Panc1 (cell line): Measurements from ENCODE around the gene ARHGAP6. TPM values are rescaled to one million over a fixed set of nuclear protein-coding genes. Genes with fewer than 3 reads are reported as not detected.

Source experiments
- ATAC-seq: fragments of 200-7000 bp; cut with Tn5 transposase; 2 replicates; pipeline ENCODE4 v1.9.1; 2020; ENCODE audit warnings: mild to moderate bottlenecking, moderate library complexity
- BruUV-seq: library from RNA; stranded (reverse); fragments of 400-500 nt; replicated peaks from 2 replicates; lab custom pipeline; 2021; lab: Mats Ljungman, UMichigan
- CTCF ChIA-PET: fragments of 300-600 bp; sonication (Branson Sonifier 250); formaldehyde crosslinking; loops from one replicate; lab custom pipeline; 2022; ENCODE audit warnings: antibody characterized with exemption; lab: Charles Lee
- POLR2A ChIA-PET: fragments of 300-600 bp; sonication (Branson Sonifier 250); formaldehyde crosslinking; loops from one replicate; lab custom pipeline; 2022; ENCODE audit warnings: antibody characterized with exemption; lab: Charles Lee
- DNase-seq: peaks from one replicate; pipeline ENCODE4 v3.0.0-alpha.2; 2010; ENCODE audit warnings: low read depth, low spot score
- H3K27ac ChIP-seq: 2 replicates; pipeline ENCODE4 v1.5.1; 2011; ENCODE audit warnings: mild to moderate bottlenecking, low read length, inconsistent platforms
- H3K27me3 ChIP-seq: fragments of 200-500 bp; sonication (Bioruptor generic); 2 replicates; pipeline ENCODE4 v1.6.0; 2014; ENCODE audit warnings: low read length, inconsistent platforms; ENCODE audit not compliant: control insufficient read depth, insufficient read depth
- H3K36me3 ChIP-seq: fragments of 200-500 bp; sonication (Bioruptor generic); 2 replicates; pipeline ENCODE4 v1.5.1; 2014; ENCODE audit warnings: inconsistent platforms, mild to moderate bottlenecking, low read length, moderate library complexity; ENCODE audit not compliant: control insufficient read depth, insufficient read depth
- H3K4me1 ChIP-seq: 2 replicates; pipeline ENCODE4 v1.5.1; 2011; ENCODE audit warnings: inconsistent platforms, mild to moderate bottlenecking, low read length, moderate library complexity; ENCODE audit not compliant: control insufficient read depth, insufficient read depth
- H3K4me3 ChIP-seq, 2 experiments: 2 replicates each; pipeline ENCODE4 v1.5.1; 2011 to 2012; ENCODE audit warnings: low read depth in 2 of 2, low read length in 2 of 2, mild to moderate bottlenecking in 2 of 2, inconsistent platforms in 1 of 2, moderate library complexity in 1 of 2
- H3K9me3 ChIP-seq: fragments of 200-500 bp; sonication (Bioruptor generic); 2 replicates; pipeline ENCODE4 v1.5.1; 2014; ENCODE audit warnings: low read depth, mild to moderate bottlenecking, inconsistent platforms, low read length, moderate library complexity; ENCODE audit not compliant: control insufficient read depth, insufficient read depth
- POLR2AphosphoS5 ChIP-seq: IDR thresholded peaks from 2 replicates; pipeline ENCODE4 v1.6.1; 2012; ENCODE audit warnings: mild to moderate bottlenecking, low read depth, low read length, moderate library complexity
- SIN3A ChIP-seq: IDR thresholded peaks from 2 replicates; pipeline ENCODE4 v1.6.1; 2012; ENCODE audit warnings: low read depth, mild to moderate bottlenecking, low read length, moderate library complexity, borderline replicate concordance; ENCODE audit not compliant: insufficient read depth
- TCF7L2 ChIP-seq: IDR thresholded peaks from 2 replicates; pipeline ENCODE4 v1.6.1; 2011; ENCODE audit warnings: mild to moderate bottlenecking, low read depth, low read length, inconsistent platforms
- in situ Hi-C: cut with HindIII; loops from 2 replicates; pipeline ENCODE4 v1.10.0; 2016; ENCODE audit warnings: low sequenced_read_pairs, low pct_unique_long_range_greater_than_20kb
- intact Hi-C: fragments of 100-400 bp; cut with micrococcal nuclease; formaldehyde crosslinking; loops from one replicate; pipeline ENCODE4 v1.10.0; 2022; ENCODE audit not compliant: unreplicated experiment
- total RNA-seq: library from RNA; stranded (reverse); gene quantifications from one replicate; pipeline ENCODE4 v1.2.1, GENCODE V29; 2021; ENCODE audit not compliant: unreplicated experiment
- TF ChIP-seq, protein P1 (sequence below), 2 experiments: IDR thresholded peaks; 2 replicates each; pipeline ENCODE4 v1.6.1; 2011 to 2012; ENCODE audit warnings: low read depth in 2 of 2, control low read depth in 1 of 2, low read length in 1 of 2, mild to moderate bottlenecking in 1 of 2, moderate library complexity in 1 of 2; ENCODE audit not compliant: insufficient read depth in 1 of 2
- TF ChIP-seq, protein P2 (sequence below): fragments of 450-650 bp; IDR thresholded peaks from 2 replicates; pipeline ENCODE4 v1.5.1; 2017; ENCODE audit warnings: mild to moderate bottlenecking

The ARHGAP6 gene
- total RNA-seq, 1 experiment from 2014 or later = 0.13 TPM

DNA sequence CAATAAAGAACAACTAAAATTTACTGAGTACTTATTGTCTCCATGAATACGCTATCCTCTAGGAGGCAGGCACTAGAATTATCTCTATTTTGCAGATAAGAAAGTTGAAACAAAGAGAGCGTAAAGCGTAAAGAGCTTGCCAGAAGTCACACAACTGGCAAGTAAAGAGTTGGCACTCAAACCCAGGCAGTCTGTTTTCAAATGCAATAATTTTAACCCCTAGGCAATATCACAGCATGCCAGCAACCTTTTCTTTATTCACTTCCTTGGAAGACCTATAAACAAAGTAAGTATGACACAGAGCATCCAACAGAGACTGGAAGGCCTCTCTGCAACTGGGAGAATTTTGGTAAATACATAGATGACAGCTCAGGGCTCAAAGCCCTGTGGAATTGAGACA lies 395.7 kb downstream of the ARHGAP6 start:
- in situ Hi-C loops (no loop called here), intact Hi-C loops (no loop called here)
- TF ChIP-seq, protein P1, sequence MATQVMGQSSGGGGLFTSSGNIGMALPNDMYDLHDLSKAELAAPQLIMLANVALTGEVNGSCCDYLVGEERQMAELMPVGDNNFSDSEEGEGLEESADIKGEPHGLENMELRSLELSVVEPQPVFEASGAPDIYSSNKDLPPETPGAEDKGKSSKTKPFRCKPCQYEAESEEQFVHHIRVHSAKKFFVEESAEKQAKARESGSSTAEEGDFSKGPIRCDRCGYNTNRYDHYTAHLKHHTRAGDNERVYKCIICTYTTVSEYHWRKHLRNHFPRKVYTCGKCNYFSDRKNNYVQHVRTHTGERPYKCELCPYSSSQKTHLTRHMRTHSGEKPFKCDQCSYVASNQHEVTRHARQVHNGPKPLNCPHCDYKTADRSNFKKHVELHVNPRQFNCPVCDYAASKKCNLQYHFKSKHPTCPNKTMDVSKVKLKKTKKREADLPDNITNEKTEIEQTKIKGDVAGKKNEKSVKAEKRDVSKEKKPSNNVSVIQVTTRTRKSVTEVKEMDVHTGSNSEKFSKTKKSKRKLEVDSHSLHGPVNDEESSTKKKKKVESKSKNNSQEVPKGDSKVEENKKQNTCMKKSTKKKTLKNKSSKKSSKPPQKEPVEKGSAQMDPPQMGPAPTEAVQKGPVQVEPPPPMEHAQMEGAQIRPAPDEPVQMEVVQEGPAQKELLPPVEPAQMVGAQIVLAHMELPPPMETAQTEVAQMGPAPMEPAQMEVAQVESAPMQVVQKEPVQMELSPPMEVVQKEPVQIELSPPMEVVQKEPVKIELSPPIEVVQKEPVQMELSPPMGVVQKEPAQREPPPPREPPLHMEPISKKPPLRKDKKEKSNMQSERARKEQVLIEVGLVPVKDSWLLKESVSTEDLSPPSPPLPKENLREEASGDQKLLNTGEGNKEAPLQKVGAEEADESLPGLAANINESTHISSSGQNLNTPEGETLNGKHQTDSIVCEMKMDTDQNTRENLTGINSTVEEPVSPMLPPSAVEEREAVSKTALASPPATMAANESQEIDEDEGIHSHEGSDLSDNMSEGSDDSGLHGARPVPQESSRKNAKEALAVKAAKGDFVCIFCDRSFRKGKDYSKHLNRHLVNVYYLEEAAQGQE (IDR thresholded peaks at IDR 0.05; ENCODE audit: insufficient read depth in 1 of 2, low read depth in 2 of 2, low read length in 1 of 2) = no peak
- TF ChIP-seq, protein P2, sequence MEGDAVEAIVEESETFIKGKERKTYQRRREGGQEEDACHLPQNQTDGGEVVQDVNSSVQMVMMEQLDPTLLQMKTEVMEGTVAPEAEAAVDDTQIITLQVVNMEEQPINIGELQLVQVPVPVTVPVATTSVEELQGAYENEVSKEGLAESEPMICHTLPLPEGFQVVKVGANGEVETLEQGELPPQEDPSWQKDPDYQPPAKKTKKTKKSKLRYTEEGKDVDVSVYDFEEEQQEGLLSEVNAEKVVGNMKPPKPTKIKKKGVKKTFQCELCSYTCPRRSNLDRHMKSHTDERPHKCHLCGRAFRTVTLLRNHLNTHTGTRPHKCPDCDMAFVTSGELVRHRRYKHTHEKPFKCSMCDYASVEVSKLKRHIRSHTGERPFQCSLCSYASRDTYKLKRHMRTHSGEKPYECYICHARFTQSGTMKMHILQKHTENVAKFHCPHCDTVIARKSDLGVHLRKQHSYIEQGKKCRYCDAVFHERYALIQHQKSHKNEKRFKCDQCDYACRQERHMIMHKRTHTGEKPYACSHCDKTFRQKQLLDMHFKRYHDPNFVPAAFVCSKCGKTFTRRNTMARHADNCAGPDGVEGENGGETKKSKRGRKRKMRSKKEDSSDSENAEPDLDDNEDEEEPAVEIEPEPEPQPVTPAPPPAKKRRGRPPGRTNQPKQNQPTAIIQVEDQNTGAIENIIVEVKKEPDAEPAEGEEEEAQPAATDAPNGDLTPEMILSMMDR = no peak
- TF ChIP-seq SIN3A (no peak), TCF7L2 (no peak), POLR2AphosphoS5 (no peak)
- no peak for DNase-seq
- Histone ChIP-seq H3K9me3 (no peaks in the 10 kb centered on the region), H3K4me1 (no peaks in the 10 kb centered on the region), H3K36me3 (no peaks in the 10 kb centered on the region), H3K27ac (no peak overlapping the region), H3K27me3 (no peaks in the 10 kb centered on the region), H3K4me3 (no peak overlapping the region)
- BruUV-seq = no TSS peak
- no peak for ATAC-seq
- POLR2A ChIA-PET = no interaction called here
- CTCF ChIA-PET = no interaction called here

DNA sequence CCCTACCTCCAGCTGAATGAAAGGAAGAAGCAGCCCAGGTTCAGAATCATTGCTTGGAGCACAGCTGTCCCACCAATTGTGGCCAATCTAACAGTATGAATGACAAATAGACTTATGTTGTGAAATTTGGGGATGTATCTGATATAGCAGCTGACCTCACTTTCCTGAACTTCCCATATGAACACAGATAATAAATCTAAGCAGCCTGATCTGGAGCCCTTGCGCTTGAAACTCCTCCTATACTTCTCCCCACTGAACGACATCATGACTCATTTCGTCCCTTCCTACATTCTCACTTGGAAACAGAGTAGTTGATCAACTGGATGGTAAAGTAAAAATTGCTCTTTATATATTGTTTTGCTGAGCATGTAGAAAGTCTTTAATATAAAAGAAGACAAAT lies 396.7 kb downstream of the ARHGAP6 start:
- in situ Hi-C loops (no loop called here), intact Hi-C loops (no loop called here)
- no peak for ATAC-seq
- Histone ChIP-seq H3K4me3 (no peak overlapping the region), H3K27ac (no peak overlapping the region), H3K4me1 (no peaks in the 10 kb centered on the region), H3K27me3 (no peaks in the 10 kb centered on the region), H3K9me3 (no peaks in the 10 kb centered on the region), H3K36me3 (no peaks in the 10 kb centered on the region)
- no TSS peak for BruUV-seq
- ChIA-PET CTCF (no interaction called here), POLR2A (no interaction called here)
- DNase-seq = no peak
- TF ChIP-seq SIN3A (no peak), POLR2AphosphoS5 (no peak), TCF7L2 (no peak)
- TF ChIP-seq, protein P1 (IDR thresholded peaks at IDR 0.05; ENCODE audit: insufficient read depth in 1 of 2, low read depth in 2 of 2, low read length in 1 of 2) = no peak
- TF ChIP-seq, protein P2 = no peak
